AG04450 (cell line): Measurements from ENCODE around the gene AIMP1. TPM values are rescaled to one million over a fixed set of nuclear protein-coding genes. Genes with fewer than 3 reads are reported as not detected.

ENCODE experiments used
- CTCF ChIA-PET: fragments of 300-600, 350-600 bp; formaldehyde crosslinking; extraction: SDS; loops from one replicate; lab custom pipeline; 2022; ENCODE audit warnings: antibody characterized with exemption, inconsistent platforms; lab: Charles Lee
- POLR2A ChIA-PET: fragments of 350-600 bp; formaldehyde crosslinking; extraction: SDS; loops from one replicate; lab custom pipeline; 2021; ENCODE audit warnings: antibody characterized with exemption, inconsistent platforms; lab: Yijun Ruan, JAX
- DNase-seq: peaks from one replicate; pipeline ENCODE4 v3.0.0-alpha.2; 2011; ENCODE audit warnings: low read depth, low spot score
- H3K27ac ChIP-seq: one replicate; pipeline ENCODE4 v1.5.1; 2012; ENCODE audit warnings: low read depth, low read length, control low read depth
- H3K27me3 ChIP-seq: one replicate; pipeline ENCODE4 v1.6.0; 2012; ENCODE audit warnings: low read length; ENCODE audit not compliant: control insufficient read depth, insufficient read depth
- H3K4me3 ChIP-seq: 2 replicates; pipeline ENCODE4 v1.5.1; 2011; ENCODE audit warnings: mild to moderate bottlenecking, low read depth, low read length, control low read depth
- H3K9me3 ChIP-seq: 2 replicates; pipeline ENCODE4 v1.5.1; 2012; ENCODE audit warnings: low read length; ENCODE audit not compliant: control insufficient read depth, insufficient read depth
- polyA plus RNA-seq: library from polyadenylated mRNA; depleted of rRNA; stranded (reverse); fragments of >200 nt; gene quantifications from 2 replicates; pipeline ENCODE4 v1.2.3, GENCODE V29; 2011
- TF ChIP-seq, protein P1 (sequence below): IDR thresholded peaks from 2 replicates; pipeline ENCODE4 v1.5.1; 2011; ENCODE audit warnings: low read depth, low read length, control low read depth, inconsistent platforms

Gene AIMP1
- polyA plus RNA-seq, 1 experiment = 52.9 TPM

GRCh38 chr4:106336618-106337017 is 20.3 kb downstream of the AIMP1 start:
- Histone ChIP-seq H3K27ac (no peak overlapping the region), H3K9me3 (peaks cover 3% of the 10 kb centered on the region; the same call in 1 of the 2 replicates), H3K27me3 (no peaks in the 10 kb centered on the region), H3K4me3 (no peak overlapping the region)
- TF ChIP-seq, protein P1, sequence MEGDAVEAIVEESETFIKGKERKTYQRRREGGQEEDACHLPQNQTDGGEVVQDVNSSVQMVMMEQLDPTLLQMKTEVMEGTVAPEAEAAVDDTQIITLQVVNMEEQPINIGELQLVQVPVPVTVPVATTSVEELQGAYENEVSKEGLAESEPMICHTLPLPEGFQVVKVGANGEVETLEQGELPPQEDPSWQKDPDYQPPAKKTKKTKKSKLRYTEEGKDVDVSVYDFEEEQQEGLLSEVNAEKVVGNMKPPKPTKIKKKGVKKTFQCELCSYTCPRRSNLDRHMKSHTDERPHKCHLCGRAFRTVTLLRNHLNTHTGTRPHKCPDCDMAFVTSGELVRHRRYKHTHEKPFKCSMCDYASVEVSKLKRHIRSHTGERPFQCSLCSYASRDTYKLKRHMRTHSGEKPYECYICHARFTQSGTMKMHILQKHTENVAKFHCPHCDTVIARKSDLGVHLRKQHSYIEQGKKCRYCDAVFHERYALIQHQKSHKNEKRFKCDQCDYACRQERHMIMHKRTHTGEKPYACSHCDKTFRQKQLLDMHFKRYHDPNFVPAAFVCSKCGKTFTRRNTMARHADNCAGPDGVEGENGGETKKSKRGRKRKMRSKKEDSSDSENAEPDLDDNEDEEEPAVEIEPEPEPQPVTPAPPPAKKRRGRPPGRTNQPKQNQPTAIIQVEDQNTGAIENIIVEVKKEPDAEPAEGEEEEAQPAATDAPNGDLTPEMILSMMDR = no peak
- ChIA-PET CTCF (interaction anchor here (1.2 kb wide), 1 partner anchor 9 kb away, joined by 5 read pairs; no protein-coding TSS in a partner anchor), POLR2A (no interaction called here)
- DNase-seq = no peak

- no peak for DNase-seq
- TF ChIP-seq, protein P1 = no peak
- no peaks in the 10 kb centered on the region for H3K27me3 ChIP-seq
- no peak overlapping the region for H3K27ac ChIP-seq
- no peak overlapping the region for H3K4me3 ChIP-seq
- H3K9me3 ChIP-seq = peaks cover 3% of the 10 kb centered on the region; the same call in 1 of the 2 replicates
- CTCF ChIA-PET = interaction anchor here (1.5 kb wide), 1 partner anchor 10 kb away, joined by 5 read pairs; no protein-coding TSS in a partner anchor
- POLR2A ChIA-PET = no interaction called here
Measured at GRCh38 chr4:106337916-106338315, 21.6 kb downstream of the AIMP1 start.

GRCh38 chr4:106338671-106339070 is 22.3 kb downstream of the AIMP1 start:
- ChIA-PET POLR2A (no interaction called here), CTCF (interaction anchor here (1.5 kb wide), 1 partner anchor 11 kb away, joined by 5 read pairs; no protein-coding TSS in a partner anchor)
- Histone ChIP-seq H3K27ac (no peak overlapping the region), H3K9me3 (peaks cover 3% of the 10 kb centered on the region; the same call in 1 of the 2 replicates), H3K4me3 (no peak overlapping the region), H3K27me3 (no peaks in the 10 kb centered on the region)
- no peak for DNase-seq
- TF ChIP-seq, protein P1 = no peak

- Histone ChIP-seq H3K9me3 (peaks cover 3% of the 10 kb centered on the region; the same call in 1 of the 2 replicates), H3K4me3 (no peak overlapping the region), H3K27ac (no peak overlapping the region), H3K27me3 (no peaks in the 10 kb centered on the region)
- CTCF ChIA-PET = no interaction called here
- TF ChIP-seq, protein P1 = no peak
- DNase-seq = no peak
- POLR2A ChIA-PET = no interaction called here
Measured at GRCh38 chr4:106339431-106339830, 23.1 kb downstream of the AIMP1 start.

DNA sequence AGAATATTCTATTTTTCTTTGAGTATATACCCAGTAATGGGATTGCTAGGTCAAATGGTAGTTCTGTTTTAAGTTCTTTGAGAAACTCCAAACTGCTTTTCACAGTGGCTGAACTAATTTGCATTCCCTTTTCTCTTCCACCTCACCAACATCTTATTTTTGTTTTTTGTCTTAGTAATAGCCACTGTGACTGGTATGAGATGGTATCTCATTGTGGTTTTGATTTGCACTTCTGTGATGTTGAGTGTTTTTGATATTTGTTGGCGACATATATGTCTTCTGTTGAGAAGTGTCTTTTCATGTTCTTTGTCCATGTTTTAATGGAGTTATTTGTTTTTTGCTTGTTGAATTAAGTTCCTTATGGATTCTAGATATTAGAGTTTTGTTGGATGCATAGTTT is 24.4 kb downstream of the AIMP1 start:
- TF ChIP-seq, protein P1 = no peak
- Histone ChIP-seq H3K27me3 (no peaks in the 10 kb centered on the region), H3K9me3 (peaks cover 3% of the 10 kb centered on the region; the same call in 1 of the 2 replicates), H3K4me3 (no peak overlapping the region), H3K27ac (no peak overlapping the region)
- CTCF ChIA-PET = interaction anchor here (4.3 kb wide), 1 partner anchor 13 kb away, joined by 18 read pairs; no protein-coding TSS in a partner anchor
- POLR2A ChIA-PET = no interaction called here
- no peak for DNase-seq
